Prostate gland (tissue), 2 donors: ENCODE data around the gene CSNK2B.

Experiments
- POLR2A ChIP-seq: fragments of 450-650 bp; IDR thresholded peaks from one replicate; pipeline ENCODE4 v1.6.1; 2016; ENCODE audit warnings: antibody characterized with exemption, mild to moderate bottlenecking
- POLR2AphosphoS5 ChIP-seq: sonication (generic); formaldehyde crosslinking; IDR thresholded peaks from one replicate; pipeline ENCODE4 v1.6.1; 2017; ENCODE audit warnings: antibody characterized with exemption
- TF ChIP-seq, protein P1 (sequence below), 4 experiments: fragments of 200-600 bp in 2 of 4; fragments of 450-650 bp in 2 of 4; sonication (generic) in 2 of 4; IDR thresholded peaks; 1 replicate in 3 of 4; 2 replicates in 1 of 4; pipeline ENCODE4 v1.5.1; 2016 to 2019; ENCODE audit warnings: antibody characterized with exemption in 4 of 4, mild to moderate bottlenecking in 2 of 4, moderate library complexity in 2 of 4

DNA sequence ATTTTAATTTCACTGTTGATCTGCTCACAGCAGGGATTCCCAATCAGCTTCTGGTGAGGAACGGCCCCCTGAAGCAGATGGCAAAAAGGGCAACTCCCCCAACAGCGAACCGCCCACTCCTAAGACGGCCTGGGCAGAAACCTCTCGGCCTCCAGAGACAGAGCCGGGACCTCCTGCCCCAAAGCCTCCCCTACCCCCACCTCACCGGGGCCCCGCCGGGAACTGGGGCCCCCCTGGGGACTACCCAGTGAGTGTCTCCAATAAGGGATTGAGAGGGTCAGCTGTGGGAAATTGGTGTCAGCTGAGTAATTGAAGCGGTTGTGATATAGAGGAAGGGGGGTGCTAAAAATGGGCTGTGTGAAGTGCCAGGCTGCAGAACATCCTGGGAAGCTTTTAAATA lies 38.9 kb upstream of the CSNK2B start:
- TF ChIP-seq, protein P1, sequence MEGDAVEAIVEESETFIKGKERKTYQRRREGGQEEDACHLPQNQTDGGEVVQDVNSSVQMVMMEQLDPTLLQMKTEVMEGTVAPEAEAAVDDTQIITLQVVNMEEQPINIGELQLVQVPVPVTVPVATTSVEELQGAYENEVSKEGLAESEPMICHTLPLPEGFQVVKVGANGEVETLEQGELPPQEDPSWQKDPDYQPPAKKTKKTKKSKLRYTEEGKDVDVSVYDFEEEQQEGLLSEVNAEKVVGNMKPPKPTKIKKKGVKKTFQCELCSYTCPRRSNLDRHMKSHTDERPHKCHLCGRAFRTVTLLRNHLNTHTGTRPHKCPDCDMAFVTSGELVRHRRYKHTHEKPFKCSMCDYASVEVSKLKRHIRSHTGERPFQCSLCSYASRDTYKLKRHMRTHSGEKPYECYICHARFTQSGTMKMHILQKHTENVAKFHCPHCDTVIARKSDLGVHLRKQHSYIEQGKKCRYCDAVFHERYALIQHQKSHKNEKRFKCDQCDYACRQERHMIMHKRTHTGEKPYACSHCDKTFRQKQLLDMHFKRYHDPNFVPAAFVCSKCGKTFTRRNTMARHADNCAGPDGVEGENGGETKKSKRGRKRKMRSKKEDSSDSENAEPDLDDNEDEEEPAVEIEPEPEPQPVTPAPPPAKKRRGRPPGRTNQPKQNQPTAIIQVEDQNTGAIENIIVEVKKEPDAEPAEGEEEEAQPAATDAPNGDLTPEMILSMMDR (IDR thresholded peaks at IDR 0.05): no peak
- TF ChIP-seq POLR2AphosphoS5 (no peak), POLR2A (no peak)
